Renal cortical epithelial cell (primary cell): ENCODE measurements around the gene S100A2. TPM values are rescaled to one million over a fixed set of nuclear protein-coding genes. Genes with fewer than 3 reads are reported as not detected.
A peak's percentile ranks its signal among the peaks of the same experiment; 100 is the strongest.
"Not testable (repeated sequence)": the region's sequence is repeated elsewhere in the genome, so short reads cannot be mapped to it uniquely, and the experiment has no call there.

Experiments used
- DNase-seq: peaks from one replicate; pipeline ENCODE4 v3.0.0-alpha.2; 2011; ENCODE audit warnings: low read depth
- total RNA-seq: library from RNA; depleted of rRNA; stranded (reverse); fragments of >200 nt; gene quantifications from 2 replicates; pipeline ENCODE4 v1.2.3, GENCODE V29; 2014

The S100A2 gene
- total RNA-seq, 1 donor from 2014 or later = 37.9 TPM

GRCh38 chr1:153532769-153533599 lies 32.7 kb downstream of the S100A2 start:
- peak; percentile 61 for DNase-seq

DNA sequence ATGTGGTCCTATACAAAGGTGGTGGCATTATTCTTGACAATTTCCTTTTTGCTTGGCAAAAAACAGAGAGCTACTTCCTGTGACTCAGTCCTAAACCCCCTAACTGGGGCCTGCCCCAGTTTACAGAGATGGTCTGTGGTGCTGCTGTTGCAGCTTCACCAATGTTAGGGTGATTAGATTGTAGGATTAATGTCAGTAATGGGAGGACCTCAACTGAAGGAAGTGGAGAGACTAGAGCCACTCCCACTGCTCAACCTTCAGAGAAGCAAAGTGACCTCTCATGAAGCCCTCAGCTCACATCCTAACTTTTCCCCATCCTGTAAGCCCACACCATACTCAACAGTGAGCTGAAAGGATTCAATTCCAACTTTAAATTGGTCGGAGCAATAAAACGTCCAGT lies 33.5 kb downstream of the S100A2 start:
- DNase-seq = no peak

DNA sequence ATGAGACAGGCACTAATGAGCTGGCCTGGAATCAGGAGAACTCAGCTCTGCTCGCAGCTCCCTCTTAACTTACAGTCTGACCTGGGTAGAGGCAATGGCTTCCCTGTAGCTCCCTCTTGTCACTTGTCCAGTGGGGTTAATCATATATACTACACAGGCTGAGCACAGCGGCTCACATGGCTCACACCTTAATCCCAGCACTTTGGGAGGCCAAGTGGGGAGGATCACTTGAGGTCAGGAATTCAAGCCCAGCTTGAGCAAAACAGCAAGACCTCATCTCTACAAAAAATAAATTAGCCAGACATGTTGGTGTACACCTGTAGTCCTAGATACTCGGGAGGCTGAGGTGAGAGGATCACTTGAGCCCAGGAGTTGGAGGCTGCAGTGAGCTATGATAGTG lies 34.0 kb downstream of the S100A2 start:
- no peak for DNase-seq

DNA sequence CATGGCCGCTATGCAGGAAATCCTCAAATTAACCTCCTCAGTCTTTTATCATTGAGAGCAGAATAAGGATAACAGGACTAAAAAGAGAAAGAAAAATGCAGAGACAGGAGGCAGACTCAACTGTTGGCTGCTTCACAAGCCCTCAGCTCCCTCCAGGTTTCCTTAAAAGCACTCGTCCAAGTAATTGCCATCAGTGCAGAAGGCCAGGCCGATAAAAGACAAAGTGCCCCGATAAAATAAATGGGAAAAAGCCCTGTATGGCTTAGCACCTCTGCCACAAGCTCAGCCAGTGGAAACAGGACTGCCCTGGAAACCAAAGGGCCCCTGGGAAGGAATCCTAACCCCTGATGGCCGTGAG lies 38.0 kb downstream of the S100A2 start:
- no peak for DNase-seq

- DNase-seq = peak; percentile 64
These were observed 38.5 kb downstream of the S100A2 start for GRCh38 chr1:153527023-153527682.

DNA sequence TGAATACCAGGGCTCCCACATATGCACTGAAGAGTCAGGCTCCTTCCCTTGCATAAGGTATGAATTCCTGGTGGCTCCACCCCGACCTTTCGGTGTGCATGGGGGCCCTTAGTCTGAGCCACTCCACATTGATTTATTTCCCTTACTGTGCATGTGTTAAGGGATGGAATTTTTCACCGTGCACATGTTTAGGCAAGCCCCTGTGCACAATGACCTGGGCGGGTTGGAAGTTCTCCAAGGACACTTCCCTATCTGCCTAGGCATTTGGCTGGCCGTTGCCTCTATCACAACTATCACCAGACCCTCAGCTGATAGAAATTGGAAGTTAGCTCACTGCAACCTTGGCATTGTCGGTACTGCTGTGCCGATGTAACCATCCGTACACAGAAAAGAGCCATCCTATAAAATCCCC lies 39.5 kb downstream of the S100A2 start:
- DNase-seq = no peak

GRCh38 chr1:153525088-153525728 lies 40.4 kb downstream of the S100A2 start:
- no peak for DNase-seq

DNA sequence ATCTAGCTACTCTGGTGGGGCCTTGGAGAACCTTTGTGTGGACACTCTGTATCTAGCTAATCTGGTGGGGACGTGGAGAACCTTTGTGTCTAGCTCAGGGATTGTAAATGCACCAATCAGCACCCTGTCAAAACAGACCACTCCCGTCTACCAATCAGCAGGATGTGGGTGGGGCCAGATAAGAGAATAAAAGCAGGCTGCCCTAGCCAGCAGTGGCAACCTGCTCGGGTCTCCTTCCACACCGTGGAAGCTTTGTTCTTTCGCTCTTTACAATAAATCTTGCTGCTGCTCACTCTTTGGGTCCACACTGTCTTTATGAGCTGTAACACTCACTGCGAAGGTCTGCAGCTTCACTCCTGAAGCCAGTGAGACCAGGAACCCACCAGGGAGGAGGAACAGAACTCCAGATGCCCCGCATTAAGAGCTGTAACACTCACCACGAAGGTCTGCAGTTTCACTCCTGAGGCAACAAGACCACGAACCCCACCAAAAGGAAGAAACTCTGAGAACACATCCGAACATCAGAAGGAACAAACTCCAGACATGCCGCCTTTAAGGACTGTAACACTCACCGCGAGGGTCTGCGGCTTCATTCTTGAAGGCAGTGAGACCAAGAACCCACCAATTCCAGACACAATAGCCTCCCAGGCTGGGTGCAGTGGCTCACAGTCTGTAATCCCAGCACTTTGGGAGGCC lies 43.1 kb downstream of the S100A2 start:
- not testable (repeated sequence) for DNase-seq

DNA sequence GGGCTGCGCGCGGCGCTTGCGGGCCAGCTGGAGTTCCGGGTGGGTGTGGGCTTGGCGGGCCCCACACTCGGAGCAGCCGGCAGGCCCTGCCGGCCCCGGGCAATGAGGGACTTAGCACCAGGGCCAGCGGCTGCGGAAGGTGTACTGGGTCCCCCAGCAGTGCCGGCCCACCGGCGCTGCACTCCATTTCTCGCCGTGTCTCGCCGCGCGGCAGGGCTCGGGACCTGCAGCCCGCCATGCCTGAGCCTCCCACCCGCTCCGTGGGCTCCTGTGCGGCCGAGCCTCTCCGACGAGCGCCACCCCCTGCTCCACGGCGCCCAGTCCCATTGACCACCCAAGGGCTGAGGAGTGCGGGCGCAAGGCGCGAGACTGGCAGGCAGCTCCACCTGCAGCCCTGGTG lies 43.8 kb downstream of the S100A2 start:
- not testable (repeated sequence) for DNase-seq

- DNase-seq = no peak
These were observed 44.7 kb downstream of the S100A2 start for GRCh38 chr1:153520818-153521476.

DNA sequence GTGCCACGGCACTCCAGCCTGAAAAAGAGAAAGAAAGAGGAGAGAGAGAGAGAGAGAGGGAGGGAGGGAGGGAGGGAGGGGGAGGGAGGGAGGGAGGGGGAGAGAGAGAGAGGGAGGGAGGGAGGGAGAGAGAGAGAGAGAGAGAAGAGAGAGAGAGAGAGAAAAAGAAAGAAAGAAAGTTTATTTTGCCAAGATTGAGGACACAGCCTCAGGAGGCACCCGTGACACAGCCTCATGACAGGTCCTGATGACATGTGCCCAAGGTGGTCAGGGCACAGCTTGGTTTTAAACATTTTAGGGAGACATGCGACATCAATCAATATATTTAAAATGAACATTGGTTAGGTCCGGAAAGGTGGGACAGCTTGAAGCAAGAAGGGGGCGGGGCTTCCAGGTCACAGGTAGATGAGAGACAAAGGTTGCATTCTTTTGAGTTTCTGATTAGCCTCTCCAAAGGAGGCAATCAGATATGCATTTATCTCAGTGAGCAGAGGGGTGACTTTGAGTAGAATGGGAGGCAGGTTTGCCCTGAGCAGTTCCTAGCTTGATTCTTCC lies 45.4 kb downstream of the S100A2 start:
- not testable (repeated sequence) for DNase-seq

- no peak for DNase-seq
These were observed 46.4 kb downstream of the S100A2 start for GRCh38 chr1:153519242-153519641.

DNA sequence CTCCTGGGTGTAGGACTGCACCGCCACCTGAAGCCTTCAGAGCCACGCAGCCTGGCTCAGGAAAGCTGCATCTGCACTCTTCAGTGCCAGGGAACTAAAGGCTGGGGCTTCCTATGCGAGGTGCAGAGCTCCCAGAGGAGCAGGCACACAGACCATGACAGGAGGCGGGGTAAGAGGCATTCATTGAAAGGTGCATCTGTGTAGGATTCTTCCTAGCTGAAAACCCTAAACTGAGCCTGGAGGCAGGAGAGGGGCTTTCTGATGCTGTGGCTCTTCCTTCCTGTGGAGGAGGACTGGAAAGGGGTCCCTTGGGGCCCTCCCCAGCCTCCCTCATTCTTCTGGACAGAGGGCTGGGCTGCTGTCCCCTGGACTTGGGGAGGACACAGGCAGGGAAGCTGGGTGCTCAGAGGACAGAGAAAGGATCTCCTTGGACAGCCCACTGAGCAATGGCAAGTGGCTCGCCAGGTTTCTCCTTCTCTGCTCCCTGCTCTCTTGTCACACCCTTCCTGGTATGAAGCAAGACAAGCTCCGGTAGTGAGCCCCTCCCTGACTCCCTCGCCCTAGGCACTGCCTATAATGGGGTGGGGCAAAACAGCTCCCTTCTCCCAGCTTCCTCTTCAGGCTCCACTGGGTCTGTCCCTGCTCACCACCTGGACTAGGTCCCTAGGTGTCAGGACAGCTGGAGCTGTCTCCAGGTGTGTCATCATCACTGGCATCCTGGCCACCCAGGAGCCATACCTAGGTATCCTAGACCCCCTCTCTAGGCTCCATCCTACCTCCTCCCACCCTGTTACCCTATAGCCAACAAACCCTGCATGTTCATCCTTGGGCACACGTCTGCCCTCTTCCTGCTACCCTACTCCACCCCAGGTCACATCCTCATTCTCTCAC lies 49.9 kb downstream of the S100A2 start:
- peak; percentile 47 for DNase-seq

DNA sequence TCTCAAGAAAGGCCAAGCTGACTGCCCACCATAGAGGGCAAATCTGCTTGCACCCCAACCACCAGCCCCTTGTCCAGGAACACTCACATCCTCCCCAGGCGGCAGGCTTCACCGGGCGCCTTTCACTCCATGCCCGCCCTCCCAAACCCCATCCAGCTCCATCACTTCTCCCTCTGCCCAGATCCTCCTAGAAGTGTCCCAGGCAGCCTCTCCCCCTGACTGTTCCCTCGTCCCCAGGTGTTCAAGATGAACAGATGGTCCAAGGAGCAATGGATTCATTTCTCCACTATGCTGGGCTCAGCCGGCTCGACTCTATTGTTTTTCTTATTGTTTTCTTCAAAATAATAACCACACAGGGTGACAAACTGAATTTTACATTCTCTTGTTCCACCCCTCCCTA lies 52.0 kb downstream of the S100A2 start:
- DNase-seq = no peak

- DNase-seq = no peak
These were observed 52.6 kb downstream of the S100A2 start for GRCh38 chr1:153513023-153513422.

Other genes starting within 250 kb of the S100A2 start
- gene PGLYRP4, start 217.0 kb downstream of the S100A2 start, total RNA-seq = not detected in 2 replicates
- 0.70 and 25.0 TPM in 2 replicates for gene S100A9, start 208.0 kb downstream of the S100A2 start, total RNA-seq
- gene S100A12, start 190.2 kb downstream of the S100A2 start, total RNA-seq = not detected in 2 replicates
- gene S100A8, start 174.8 kb downstream of the S100A2 start, total RNA-seq = not detected in 2 replicates
- not detected in 2 replicates for gene S100A7A, start 149.3 kb downstream of the S100A2 start, total RNA-seq
- not detected in 2 replicates for gene S100A7, start 105.2 kb downstream of the S100A2 start, total RNA-seq
- 428 and 2,979 TPM in 2 replicates for gene S100A6, start 29.9 kb downstream of the S100A2 start, total RNA-seq
- gene S100A5, start 24.9 kb downstream of the S100A2 start, total RNA-seq = 1.2 TPM in 2 replicates
- gene S100A4, start 20.0 kb downstream of the S100A2 start, total RNA-seq = 7.6 and 303 TPM in 2 replicates
- 5.2 and 36.8 TPM in 2 replicates for gene S100A3, start 16.6 kb downstream of the S100A2 start, total RNA-seq
- 406 and 1,037 TPM in 2 replicates for gene S100A16, start 47.3 kb upstream of the S100A2 start, total RNA-seq
- gene S100A14, start 50.5 kb upstream of the S100A2 start, total RNA-seq = 1.0 and 52.3 TPM in 2 replicates
- gene S100A13, start 61.7 kb upstream of the S100A2 start, total RNA-seq = 95.6 and 246 TPM in 2 replicates
- 9.7 and 13.9 TPM in 2 replicates for gene S100A1, start 62.6 kb upstream of the S100A2 start, total RNA-seq
- 19.6 and 41.0 TPM in 2 replicates for gene CHTOP, start 68.2 kb upstream of the S100A2 start, total RNA-seq
- 51.7 and 76.1 TPM in 2 replicates for gene SNAPIN, start 92.9 kb upstream of the S100A2 start, total RNA-seq
- 168 and 232 TPM in 2 replicates for gene ILF2, start 105.1 kb upstream of the S100A2 start, total RNA-seq
- 1.7 and 39.5 TPM in 2 replicates for gene NPR1, start 112.8 kb upstream of the S100A2 start, total RNA-seq
- 15.1 and 59.2 TPM in 2 replicates for gene INTS3, start 162.2 kb upstream of the S100A2 start, total RNA-seq
- 5.0 and 8.5 TPM in 2 replicates for gene SLC27A3, start 209.6 kb upstream of the S100A2 start, total RNA-seq